A673 (cell line): Measurements from ENCODE around the gene ZNF892.

Source experiments
- EZH2 ChIP-seq: fragments of 200-600 bp; sonication (generic); IDR thresholded peaks from 2 replicates; pipeline ENCODE4 v1.6.1; 2017; ENCODE audit warnings: borderline replicate concordance, low read depth, mild to moderate bottlenecking, mixed read lengths, antibody characterized with exemption, low read length; ENCODE audit not compliant: poor library complexity, severe bottlenecking
- TF ChIP-seq, protein P1 (sequence below): fragments of 300-800, 200-600 bp; sonication (generic); conservative IDR thresholded peaks from 2 replicates; pipeline ENCODE4 v1.5.1; 2017; ENCODE audit warnings: low read depth, mild to moderate bottlenecking, antibody characterized with exemption, low read length, moderate library complexity, mixed read lengths

DNA sequence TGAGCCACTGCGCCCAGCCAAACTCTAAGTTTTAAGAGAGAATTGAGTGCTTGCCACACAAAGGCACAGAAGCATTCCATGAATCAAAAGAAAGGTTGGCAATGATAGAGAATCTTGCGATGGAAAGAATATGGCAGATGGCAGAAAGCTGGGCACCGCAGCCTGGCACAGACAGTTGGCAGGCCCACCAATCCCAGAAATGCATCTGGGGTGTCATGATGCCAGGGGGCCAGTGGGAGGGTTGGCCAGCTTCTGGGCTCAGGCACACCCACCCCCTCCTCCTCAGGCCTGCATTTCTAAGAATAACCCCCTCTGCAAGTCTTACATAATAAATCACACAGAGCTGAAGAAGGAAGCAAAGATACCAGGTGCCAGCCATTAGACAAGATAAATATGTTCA is 22.1 kb upstream of the ZNF892 start:
- TF ChIP-seq, protein P1, sequence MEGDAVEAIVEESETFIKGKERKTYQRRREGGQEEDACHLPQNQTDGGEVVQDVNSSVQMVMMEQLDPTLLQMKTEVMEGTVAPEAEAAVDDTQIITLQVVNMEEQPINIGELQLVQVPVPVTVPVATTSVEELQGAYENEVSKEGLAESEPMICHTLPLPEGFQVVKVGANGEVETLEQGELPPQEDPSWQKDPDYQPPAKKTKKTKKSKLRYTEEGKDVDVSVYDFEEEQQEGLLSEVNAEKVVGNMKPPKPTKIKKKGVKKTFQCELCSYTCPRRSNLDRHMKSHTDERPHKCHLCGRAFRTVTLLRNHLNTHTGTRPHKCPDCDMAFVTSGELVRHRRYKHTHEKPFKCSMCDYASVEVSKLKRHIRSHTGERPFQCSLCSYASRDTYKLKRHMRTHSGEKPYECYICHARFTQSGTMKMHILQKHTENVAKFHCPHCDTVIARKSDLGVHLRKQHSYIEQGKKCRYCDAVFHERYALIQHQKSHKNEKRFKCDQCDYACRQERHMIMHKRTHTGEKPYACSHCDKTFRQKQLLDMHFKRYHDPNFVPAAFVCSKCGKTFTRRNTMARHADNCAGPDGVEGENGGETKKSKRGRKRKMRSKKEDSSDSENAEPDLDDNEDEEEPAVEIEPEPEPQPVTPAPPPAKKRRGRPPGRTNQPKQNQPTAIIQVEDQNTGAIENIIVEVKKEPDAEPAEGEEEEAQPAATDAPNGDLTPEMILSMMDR = no peak
- no peak for TF ChIP-seq EZH2
